Subcutaneous adipose tissue (tissue), 4 donors: ENCODE data around the gene OR2A2. TPM values are rescaled to one million over a fixed set of nuclear protein-coding genes. Genes with fewer than 3 reads are reported as not detected.

Experiments
- CTCF ChIP-seq: fragments of 450-650 bp; IDR thresholded peaks from one replicate; pipeline ENCODE4 v1.5.1; 2016; ENCODE audit warnings: low read depth, mild to moderate bottlenecking, control low read depth, antibody characterized with exemption, moderate library complexity
- total RNA-seq, 4 donors: library from RNA; depleted of rRNA; stranded (reverse); fragments of >200 nt; gene quantifications; one replicate each; pipeline ENCODE4 v1.1.0, GENCODE V29; 2016

OR2A2 gene
- total RNA-seq, 4 donors from 2014 or later: not detected

- no peak for TF ChIP-seq CTCF
Observed at GRCh38 chr7:144087230-144087629, 22.2 kb upstream of the OR2A2 start.

- TF ChIP-seq CTCF: no peak
Observed at GRCh38 chr7:144090667-144091066, 18.7 kb upstream of the OR2A2 start.

GRCh38 chr7:144098776-144099175, 10.6 kb upstream of the OR2A2 start:
- TF ChIP-seq CTCF: no peak

- TF ChIP-seq CTCF: no peak
Observed at GRCh38 chr7:144100607-144101006, 8.8 kb upstream of the OR2A2 start.

- TF ChIP-seq CTCF: no peak
Observed at GRCh38 chr7:144102041-144102440, 7.3 kb upstream of the OR2A2 start.

GRCh38 chr7:144105211-144105610, 4.2 kb upstream of the OR2A2 start:
- no peak for TF ChIP-seq CTCF

GRCh38 chr7:144110272-144110671, 889 bp downstream of the OR2A2 start:
- TF ChIP-seq CTCF: no peak
